Globus pallidus (tissue), 1 donor: ENCODE measurements around the gene LIN54.

Experiments used
- DNase-seq: peaks from one replicate; pipeline ENCODE4 v3.0.0-alpha.2; 2015; ENCODE audit warnings: low spot score

LIN54 gene

DNA sequence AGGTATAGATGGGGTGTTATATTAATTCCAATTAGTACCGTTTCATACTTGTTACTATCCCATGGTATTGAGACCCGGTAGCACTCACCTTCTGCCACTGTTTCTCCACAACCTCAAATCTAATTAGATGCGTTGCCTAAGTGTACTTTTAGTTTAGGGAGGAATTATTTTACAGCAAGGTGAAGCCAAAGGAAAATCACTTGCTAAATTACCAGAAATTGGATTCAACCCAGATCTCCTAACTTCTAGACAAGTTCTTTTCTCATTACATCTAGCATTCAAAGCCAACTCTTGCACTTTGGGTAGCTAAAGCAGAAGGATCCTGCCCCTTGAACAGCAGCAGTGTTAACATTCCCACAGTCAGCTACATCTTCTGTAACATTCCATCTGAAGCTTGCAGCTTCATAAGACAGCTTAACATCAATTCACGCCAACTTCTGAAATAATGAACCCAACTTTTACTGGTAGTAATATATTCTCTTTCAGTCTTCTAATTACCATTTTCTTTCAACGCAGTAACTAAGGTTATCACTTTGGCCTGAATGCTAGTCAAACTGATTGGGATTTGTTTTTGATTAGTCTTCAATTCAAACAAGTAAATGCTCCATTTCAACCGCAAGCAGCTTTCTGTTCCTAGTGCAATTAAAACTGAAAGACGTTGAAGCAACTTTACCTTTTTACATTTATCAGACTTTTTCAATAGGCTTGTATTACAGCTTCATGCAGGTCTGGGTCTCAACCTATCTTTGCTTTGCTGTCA lies 118.7 kb downstream of the LIN54 start:
- DNase-seq: no peak

DNA sequence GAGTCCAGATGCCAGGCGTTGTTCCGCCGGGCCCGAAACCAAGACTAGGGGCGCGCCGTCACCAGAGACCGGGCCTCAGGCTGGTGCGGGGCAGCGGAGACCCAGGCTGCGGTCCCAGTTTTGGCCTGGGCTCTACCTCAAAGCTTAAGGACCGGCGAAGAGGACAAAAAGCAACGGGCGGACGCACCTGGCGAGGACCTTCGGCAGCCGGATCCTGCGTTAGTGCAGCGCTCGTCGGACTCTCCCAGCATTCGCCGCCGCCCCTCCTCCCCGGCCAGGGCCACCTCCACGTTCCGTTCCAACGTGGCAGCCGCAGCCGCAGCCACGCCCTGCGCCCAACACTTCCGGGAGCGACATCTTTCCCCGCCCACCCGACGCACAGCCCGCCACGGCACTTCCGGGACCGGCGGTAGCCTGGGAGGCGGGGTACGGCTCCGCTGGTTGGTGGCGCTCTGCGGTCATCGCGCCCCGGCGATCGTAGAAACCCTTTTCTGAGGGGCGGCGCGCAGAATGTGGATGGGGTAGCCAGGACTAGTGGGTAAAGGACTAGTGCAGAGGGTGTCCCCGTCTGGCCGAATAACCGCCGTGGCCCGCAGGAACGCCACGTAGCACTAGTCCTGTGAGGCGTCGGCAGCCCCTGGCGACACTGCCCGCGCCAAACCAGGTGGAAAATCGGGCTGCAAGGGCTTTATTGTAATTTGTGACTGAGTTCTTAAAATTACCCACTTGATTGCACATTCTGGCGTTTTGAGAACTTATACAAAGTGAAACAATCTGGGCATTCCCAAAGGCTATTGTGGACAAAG lies 119.5 kb downstream of the LIN54 start, which contains the start of gene SEC31A:
Gene SEC31A, minus strand, starts transcription at position 253 of the 806 bp plus-strand sequence. CDS start 9,217 bp downstream, outside the sequence.
- DNase-seq: peak; percentile 93

DNA sequence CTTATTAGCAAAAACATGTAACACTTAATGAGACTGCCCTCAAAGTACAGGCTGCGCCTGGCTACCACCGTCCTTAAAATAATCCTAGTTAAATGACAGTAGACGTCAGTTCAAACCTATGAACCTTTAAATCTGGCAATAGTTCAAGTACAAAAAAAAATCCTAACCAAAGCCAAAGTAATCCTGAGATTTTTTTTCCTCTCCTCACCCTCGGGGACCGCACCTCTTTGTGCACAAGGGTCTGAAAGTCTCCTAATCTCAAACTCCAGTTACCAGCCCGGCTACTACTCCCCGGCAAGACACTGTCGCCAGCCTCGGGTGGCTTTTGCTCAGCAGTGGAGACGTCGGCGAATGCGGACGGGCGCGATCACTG lies 120.1 kb downstream of the LIN54 start:
- DNase-seq: no peak

DNA sequence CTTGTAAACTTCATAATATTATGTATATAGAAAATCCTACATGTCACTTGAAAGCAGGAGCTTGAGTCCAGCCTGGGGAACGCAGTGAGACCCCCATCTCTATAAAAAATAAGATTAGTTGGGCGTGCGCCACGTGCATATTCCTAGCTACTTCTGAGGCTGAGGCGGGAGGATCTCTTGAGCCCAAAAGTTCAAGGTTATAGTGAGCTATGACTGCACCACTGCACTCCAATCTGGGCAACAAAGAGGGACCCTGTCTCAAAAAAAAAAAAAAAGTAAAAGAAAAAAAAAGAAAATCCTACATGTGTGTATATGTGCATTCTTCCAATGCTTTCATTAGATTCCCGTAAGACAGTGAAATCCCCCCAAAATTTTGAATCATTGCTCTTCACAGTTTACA lies 121.3 kb downstream of the LIN54 start:
- no peak for DNase-seq

DNA sequence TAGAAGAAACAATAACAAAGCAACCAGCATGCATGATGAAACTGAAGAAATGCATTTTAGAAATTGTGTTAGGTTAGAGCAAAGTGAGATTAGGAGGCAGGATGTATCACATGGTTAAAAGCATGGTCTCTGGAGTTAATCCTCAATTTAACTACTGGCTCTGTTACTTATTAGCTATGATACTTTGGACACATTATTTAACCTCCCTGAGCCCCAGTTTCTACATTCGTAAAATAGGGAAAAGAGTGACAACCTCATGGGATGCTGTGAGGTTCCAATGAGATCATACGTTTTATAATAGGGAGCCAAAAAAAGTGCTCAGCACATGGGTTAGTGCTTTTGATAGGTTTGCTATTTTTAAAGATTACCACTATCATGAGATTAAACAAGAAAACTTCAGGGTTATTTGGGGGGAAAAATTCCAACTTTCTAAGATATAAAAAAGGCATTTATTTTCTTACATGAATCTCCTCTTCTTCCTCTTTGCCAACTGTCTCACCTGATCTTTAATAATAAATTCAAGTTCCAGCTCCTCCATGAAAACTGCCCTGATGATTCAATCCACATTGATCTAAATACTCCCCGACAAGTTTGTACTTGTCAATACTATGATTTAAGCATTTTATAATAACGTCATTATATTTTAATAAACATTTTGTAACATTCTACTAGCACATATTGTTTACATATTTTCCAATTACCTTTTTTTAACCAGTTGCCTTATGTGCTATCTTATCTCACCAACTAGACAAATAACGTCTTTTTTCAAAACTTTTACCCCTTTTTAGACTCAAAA lies 124.3 kb downstream of the LIN54 start:
- DNase-seq: no peak

DNA sequence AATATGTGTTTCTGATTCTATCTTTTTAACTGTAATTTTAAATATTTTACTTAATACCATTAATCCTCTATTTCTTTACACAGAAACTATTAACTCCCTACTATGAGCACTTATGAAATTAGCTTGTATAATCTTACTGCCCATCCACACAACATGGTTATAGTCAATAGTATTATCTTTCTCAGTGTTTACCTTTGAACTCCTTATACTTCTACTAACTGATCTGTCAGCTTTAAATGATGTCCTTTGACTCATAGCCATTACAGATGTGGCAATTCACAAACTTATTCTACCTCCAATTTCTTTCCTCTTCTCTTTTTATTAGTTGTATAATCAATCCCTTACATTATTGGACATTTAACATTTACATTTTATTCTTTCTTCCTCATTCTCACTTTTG lies 125.2 kb downstream of the LIN54 start:
- DNase-seq: no peak
